Astrocyte (in vitro differentiated cells and primary cell): Measurements from ENCODE around the gene CDKN2C. TPM values are rescaled to one million over a fixed set of nuclear protein-coding genes. Genes with fewer than 3 reads are reported as not detected.

Source experiments
- DNase-seq: peaks from one replicate; pipeline ENCODE4 v3.0.0-alpha.2; 2010; ENCODE audit warnings: low read depth
- FAIRE-seq: peaks from 2 replicates; lab custom pipeline; 2011; peaks lifted over from hg19 to GRCh38; lab: Jason Lieb, UNC
- H2AFZ ChIP-seq: 2 replicates; pipeline ENCODE4 v1.6.0; 2012; ENCODE audit warnings: low read depth, low read length, inconsistent platforms
- H3K27ac ChIP-seq: 2 replicates; pipeline ENCODE4 v1.5.1; 2011; ENCODE audit warnings: low read depth, low read length, inconsistent platforms
- H3K27me3 ChIP-seq: 2 replicates; pipeline ENCODE4 v1.6.0; 2011; ENCODE audit warnings: low read length, inconsistent platforms; ENCODE audit not compliant: insufficient read depth
- H3K36me3 ChIP-seq: 2 replicates; pipeline ENCODE4 v1.5.1; 2011; ENCODE audit warnings: low read length, inconsistent platforms; ENCODE audit not compliant: insufficient read depth
- H3K4me1 ChIP-seq: 2 replicates; pipeline ENCODE4 v1.5.1; 2011; ENCODE audit warnings: low read length, inconsistent platforms; ENCODE audit not compliant: insufficient read depth
- H3K4me2 ChIP-seq: 2 replicates; pipeline ENCODE4 v1.6.0; 2012; ENCODE audit warnings: low read length, inconsistent platforms
- H3K4me3 ChIP-seq: 2 replicates; pipeline ENCODE4 v1.5.1; 2011; ENCODE audit warnings: low read depth, mild to moderate bottlenecking, low read length, inconsistent platforms; ENCODE audit not compliant: insufficient read depth
- H3K79me2 ChIP-seq: 2 replicates; pipeline ENCODE4 v1.6.0; 2012; ENCODE audit warnings: mild to moderate bottlenecking, low read length, inconsistent platforms; ENCODE audit not compliant: insufficient read depth
- H3K9ac ChIP-seq: 2 replicates; pipeline ENCODE4 v1.6.0; 2012; ENCODE audit warnings: mild to moderate bottlenecking, low read length, inconsistent platforms
- H3K9me3 ChIP-seq: 2 replicates; pipeline ENCODE4 v1.5.1; 2012; ENCODE audit warnings: low read depth, mild to moderate bottlenecking, low read length, inconsistent platforms; ENCODE audit not compliant: insufficient read depth
- H4K20me1 ChIP-seq: 2 replicates; pipeline ENCODE4 v1.6.0; 2012; ENCODE audit warnings: low read length, inconsistent platforms; ENCODE audit not compliant: insufficient read depth
- H3K27ac Mint-ChIP-seq: one replicate; pipeline ENCODE4 v1.8.0; 2021; ENCODE audit warnings: mild to moderate bottlenecking, mixed read lengths; ENCODE audit not compliant: unreplicated experiment
- H3K27me3 Mint-ChIP-seq: one replicate; pipeline ENCODE4 v1.8.0; 2021; ENCODE audit warnings: low read depth, mixed read lengths; ENCODE audit not compliant: unreplicated experiment
- H3K36me3 Mint-ChIP-seq: one replicate; pipeline ENCODE4 v1.8.0; 2021; ENCODE audit warnings: low read depth, mixed read lengths; ENCODE audit not compliant: unreplicated experiment
- H3K4me1 Mint-ChIP-seq: one replicate; pipeline ENCODE4 v1.8.0; 2021; ENCODE audit warnings: low read depth, mixed read lengths; ENCODE audit not compliant: unreplicated experiment
- H3K4me3 Mint-ChIP-seq: one replicate; pipeline ENCODE4 v1.8.0; 2021; ENCODE audit warnings: mild to moderate bottlenecking, moderate library complexity, mixed read lengths; ENCODE audit not compliant: unreplicated experiment
- H3K9me3 Mint-ChIP-seq: one replicate; pipeline ENCODE4 v1.8.0; 2021; ENCODE audit warnings: mild to moderate bottlenecking, mixed read lengths; ENCODE audit not compliant: unreplicated experiment
- CTCF ChIP-seq: IDR thresholded peaks from 2 replicates; pipeline ENCODE4 v1.5.1; 2011; ENCODE audit warnings: low read depth, mild to moderate bottlenecking, inconsistent platforms, low read length, moderate library complexity; ENCODE audit not compliant: insufficient read depth
- EZH2 ChIP-seq: IDR thresholded peaks from 2 replicates; pipeline ENCODE4 v1.6.1; 2012; ENCODE audit warnings: mild to moderate bottlenecking, low read length, inconsistent platforms; ENCODE audit not compliant: insufficient read depth
- total RNA-seq: library from RNA; stranded (reverse); gene quantifications from 2 replicates; pipeline ENCODE4 v1.2.1, GENCODE V29; 2021

CDKN2C gene
- total RNA-seq, 1 donor from 2014 or later, result 0.43 TPM

- H3K4me3 Mint-ChIP-seq, result no peak overlapping the region
- H3K4me1 ChIP-seq, result peaks cover 9% of the 10 kb centered on the region
- H3K27me3 ChIP-seq, result no peaks in the 10 kb centered on the region
- H3K4me2 ChIP-seq, result no peak overlapping the region
- no peak overlapping the region for H3K9ac ChIP-seq
- H3K79me2 ChIP-seq, result peaks cover 30% of the 10 kb centered on the region
- no peak for DNase-seq
- H3K36me3 Mint-ChIP-seq, result no peaks in the 10 kb centered on the region
- H3K9me3 ChIP-seq, result no peaks in the 10 kb centered on the region
- no peaks in the 10 kb centered on the region for H3K36me3 ChIP-seq
- no peak overlapping the region for H2AFZ ChIP-seq
- H4K20me1 ChIP-seq, result no peaks in the 10 kb centered on the region
- TF ChIP-seq EZH2 (no peak), CTCF (no peak)
- H3K4me1 Mint-ChIP-seq, result peaks cover 6% of the 10 kb centered on the region
- H3K27ac Mint-ChIP-seq, result no peak overlapping the region
- H3K4me3 ChIP-seq, result no peak overlapping the region
- H3K9me3 Mint-ChIP-seq, result no peaks in the 10 kb centered on the region
- no peak overlapping the region for H3K27ac ChIP-seq
- no peak for FAIRE-seq
- H3K27me3 Mint-ChIP-seq, result peaks cover 71% of the 10 kb centered on the region
Measured at GRCh38 chr1:50974618-50974935, 4.5 kb downstream of the CDKN2C start.

- H3K27me3 ChIP-seq, result no peaks in the 10 kb centered on the region
- H3K9ac ChIP-seq, result no peak overlapping the region
- H3K4me1 Mint-ChIP-seq, result peaks cover under 1% of the 10 kb centered on the region
Measured at GRCh38 chr1:50975436-50975835, 5.4 kb downstream of the CDKN2C start.

More at GRCh38 chr1:50975436-50975835, 5.4 kb downstream of the CDKN2C start:
- no peak overlapping the region for H3K27ac ChIP-seq
- H3K4me2 ChIP-seq, result no peak overlapping the region
- H3K79me2 ChIP-seq, result peaks cover 22% of the 10 kb centered on the region
- no peak for DNase-seq
- no peak overlapping the region for H2AFZ ChIP-seq
- TF ChIP-seq EZH2 (no peak), CTCF (no peak)
- H3K4me1 ChIP-seq, result peaks cover 9% of the 10 kb centered on the region
- H3K27me3 Mint-ChIP-seq, result peaks cover 71% of the 10 kb centered on the region
- no peaks in the 10 kb centered on the region for H3K36me3 Mint-ChIP-seq
- no peaks in the 10 kb centered on the region for H4K20me1 ChIP-seq
- H3K4me3 ChIP-seq, result no peak overlapping the region
- H3K9me3 ChIP-seq, result no peaks in the 10 kb centered on the region
- H3K9me3 Mint-ChIP-seq, result no peaks in the 10 kb centered on the region
- no peak overlapping the region for H3K27ac Mint-ChIP-seq
- no peaks in the 10 kb centered on the region for H3K36me3 ChIP-seq
- H3K4me3 Mint-ChIP-seq, result no peak overlapping the region
- FAIRE-seq, result no peak
